OCI-LY1 (cell line): ENCODE data around the gene CHIT1.

Experiments used
- CTCF ChIP-seq: fragments of 200-600 bp; sonication (generic), shearing (Covaris generic); IDR thresholded peaks from 2 replicates; pipeline ENCODE4 v1.5.1; 2017; ENCODE audit warnings: mild to moderate bottlenecking, antibody characterized with exemption, low read length, moderate library complexity, mixed read lengths
- EZH2 ChIP-seq: fragments of 200-600 bp; sonication (generic), shearing (Covaris generic); IDR thresholded peaks from 2 replicates; pipeline ENCODE4 v1.8.0; 2017; ENCODE audit warnings: borderline replicate concordance, mixed run types, mild to moderate bottlenecking, antibody characterized with exemption, low read length, moderate library complexity, mixed read lengths

- no peak for TF ChIP-seq EZH2
- TF ChIP-seq CTCF = no peak
Observed at GRCh38 chr1:203196371-203196770, 33.1 kb downstream of the CHIT1 start.
